NCI-H526 treated with DMSO at 0.1 percent for 48 hours (cell line): ENCODE results near the gene KIF6.
A peak's percentile ranks its signal among the peaks of the same experiment; 100 is the strongest.

Experiments used
- DNase-seq: peaks from one replicate; lab custom pipeline; 2025; lab: John Stamatoyannopoulos, UW

KIF6 gene

GRCh38 chr6:39657355-39658135 is 67.7 kb downstream of the KIF6 start:
- DNase-seq: no peak

DNA sequence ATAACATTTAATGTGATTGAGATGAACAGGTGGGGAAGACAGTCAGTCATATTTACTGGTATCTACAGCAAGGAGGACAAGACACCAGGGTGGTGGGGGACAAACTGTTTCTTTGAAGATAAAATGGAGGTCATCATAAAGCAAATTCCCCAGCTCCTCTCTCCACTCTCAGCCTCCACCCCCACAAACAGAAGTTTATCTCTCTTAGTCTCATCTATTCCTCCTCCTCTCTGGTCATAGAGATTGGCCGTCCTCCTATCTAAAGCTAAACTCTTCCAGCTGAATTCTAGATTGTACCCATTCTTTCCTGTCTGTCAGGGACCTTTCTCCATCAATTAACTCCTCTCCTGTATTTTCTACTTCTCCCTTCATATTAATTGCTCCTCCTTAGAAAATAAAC is 71.1 kb downstream of the KIF6 start:
- DNase-seq: no peak

GRCh38 chr6:39653612-39654011 is 71.6 kb downstream of the KIF6 start:
- DNase-seq: no peak

- no peak for DNase-seq
Observed at GRCh38 chr6:39649996-39650395, 75.2 kb downstream of the KIF6 start.

DNA sequence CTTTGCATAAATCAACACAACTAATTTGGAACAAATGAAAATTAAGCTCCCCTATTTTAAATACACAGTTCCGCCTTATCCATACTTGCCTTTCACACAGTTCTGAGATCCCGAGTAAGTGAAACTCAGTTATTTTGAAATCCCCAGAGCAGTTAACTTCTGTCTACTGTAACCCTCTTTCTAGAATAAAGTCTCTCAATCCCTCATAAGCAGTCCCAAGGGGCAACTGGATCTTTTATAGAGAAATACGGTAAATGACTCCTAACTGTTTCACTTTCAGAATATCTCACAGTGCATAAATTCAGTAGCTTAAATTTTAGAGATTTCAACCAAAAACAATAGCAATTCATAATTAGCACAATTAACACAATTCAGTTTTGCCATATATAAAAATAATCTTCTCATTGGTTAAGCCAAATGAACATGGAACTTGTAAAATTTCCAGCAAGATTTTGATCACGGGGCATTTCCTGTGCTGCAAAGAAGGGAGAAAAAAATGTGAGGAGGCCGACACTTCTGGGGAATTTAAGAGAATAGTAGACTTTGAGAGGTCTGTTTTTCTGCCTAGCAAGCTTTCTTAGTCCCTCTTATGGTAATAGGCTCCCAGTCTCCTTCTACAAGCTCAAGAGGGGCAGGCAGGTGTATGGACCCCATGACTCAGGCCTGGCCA is 78.3 kb downstream of the KIF6 start:
- DNase-seq: no peak

- no peak for DNase-seq
Observed at GRCh38 chr6:39642270-39642669, 82.9 kb downstream of the KIF6 start.

- DNase-seq: no peak
Observed at GRCh38 chr6:39638126-39638822, 86.9 kb downstream of the KIF6 start.

DNA sequence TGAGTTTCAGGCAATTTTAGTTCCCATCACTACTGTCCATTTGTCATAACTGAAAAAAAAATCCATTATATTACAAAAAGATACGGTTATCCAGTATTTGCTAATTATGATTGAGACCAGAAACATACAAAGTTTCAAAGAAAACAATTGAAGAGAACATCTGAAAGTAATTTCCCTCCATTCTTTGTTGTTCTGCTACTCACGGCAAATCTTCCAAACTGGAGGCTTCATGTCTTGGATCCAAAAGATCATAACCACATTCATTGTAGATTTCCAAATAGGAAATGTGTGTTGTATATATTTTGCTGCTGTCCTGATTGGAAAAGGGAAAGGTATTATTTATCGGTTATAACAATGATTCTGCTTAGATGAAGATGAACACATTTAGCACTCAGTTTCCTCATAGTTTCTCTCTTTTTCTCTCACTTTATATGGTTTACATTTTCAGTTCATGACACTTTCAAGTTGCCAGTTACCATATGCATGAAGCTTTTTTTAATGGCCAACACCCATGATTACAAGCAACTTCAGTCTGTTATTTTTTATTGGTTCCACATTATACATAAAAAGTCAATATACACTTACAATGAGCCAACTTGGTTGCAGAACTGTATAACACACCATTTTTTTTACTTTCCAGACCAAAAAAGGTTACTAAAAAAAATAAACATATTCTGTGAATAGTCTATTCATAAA is 90.4 kb downstream of the KIF6 start:
- DNase-seq: no peak

- no peak for DNase-seq
Observed at GRCh38 chr6:39625209-39625608, 100.0 kb downstream of the KIF6 start.

GRCh38 chr6:39623750-39624149 is 101.5 kb downstream of the KIF6 start:
- no peak for DNase-seq

DNA sequence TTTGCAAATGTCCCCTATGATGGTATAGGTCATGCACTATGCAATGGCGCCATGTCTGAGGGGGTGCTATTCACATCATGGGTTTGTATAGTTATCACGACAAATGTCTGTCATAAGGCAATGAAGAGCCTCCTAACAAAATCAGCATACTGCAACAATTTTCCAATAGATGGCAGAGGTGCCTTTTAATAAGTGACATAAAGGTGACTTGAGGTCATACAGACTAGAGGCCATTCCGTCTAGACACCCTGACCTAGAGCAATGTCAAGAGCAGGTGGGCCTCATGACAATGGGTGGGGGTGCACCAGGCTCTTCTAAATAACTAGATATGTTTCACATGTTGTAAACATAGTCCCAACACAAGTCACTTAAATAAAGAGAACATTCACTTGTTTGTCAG is 107.7 kb downstream of the KIF6 start:
- DNase-seq: no peak

GRCh38 chr6:39617026-39617425 is 108.2 kb downstream of the KIF6 start:
- no peak for DNase-seq

DNA sequence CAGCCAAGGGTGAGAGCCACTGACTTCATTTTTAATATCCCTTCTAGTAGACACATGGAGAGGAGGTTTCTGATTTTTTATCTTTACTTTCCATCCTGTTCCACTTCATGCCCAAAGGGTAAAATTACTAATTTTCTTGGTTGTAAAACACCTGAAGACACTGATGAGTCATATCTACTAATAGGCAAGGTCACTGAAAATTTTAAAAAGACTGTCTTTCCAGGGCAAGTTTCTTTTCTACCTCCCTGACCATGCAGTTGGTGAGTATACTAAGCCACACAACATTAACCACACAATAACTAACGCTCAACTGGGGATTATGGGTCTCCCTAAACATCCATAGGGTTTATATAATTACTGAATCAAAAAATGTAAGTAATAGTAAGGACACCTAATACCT is 109.6 kb downstream of the KIF6 start:
- DNase-seq: no peak

DNA sequence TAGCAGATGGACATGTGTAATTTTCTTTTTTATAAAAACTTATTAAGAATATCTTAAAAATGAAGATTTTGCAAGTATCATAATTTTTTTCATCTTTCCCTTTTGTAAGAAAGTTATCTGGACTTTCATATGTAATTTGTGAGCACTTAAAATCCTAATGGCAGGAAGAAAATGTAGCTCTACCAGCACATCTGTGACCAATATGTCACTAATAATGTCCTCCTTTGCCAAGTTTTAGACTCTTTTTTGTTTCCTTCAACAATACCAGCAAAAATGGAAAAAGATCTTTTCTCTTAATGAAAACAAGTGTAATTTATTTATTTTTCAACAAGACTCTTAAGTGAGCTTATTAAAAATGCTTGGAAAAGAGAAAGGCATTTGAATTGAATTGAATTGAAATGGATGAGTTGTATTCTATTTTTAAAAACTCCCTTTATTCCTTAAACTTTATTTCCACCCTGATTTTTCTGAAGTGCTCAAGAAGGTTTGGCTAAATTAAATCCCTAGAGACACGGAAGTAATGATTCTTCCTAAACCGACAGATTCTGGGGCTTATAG is 110.7 kb downstream of the KIF6 start:
- no peak for DNase-seq

- no peak for DNase-seq
Observed at GRCh38 chr6:39610221-39610620, 115.0 kb downstream of the KIF6 start.

- no peak for DNase-seq
Observed at GRCh38 chr6:39608652-39609345, 116.4 kb downstream of the KIF6 start.

DNA sequence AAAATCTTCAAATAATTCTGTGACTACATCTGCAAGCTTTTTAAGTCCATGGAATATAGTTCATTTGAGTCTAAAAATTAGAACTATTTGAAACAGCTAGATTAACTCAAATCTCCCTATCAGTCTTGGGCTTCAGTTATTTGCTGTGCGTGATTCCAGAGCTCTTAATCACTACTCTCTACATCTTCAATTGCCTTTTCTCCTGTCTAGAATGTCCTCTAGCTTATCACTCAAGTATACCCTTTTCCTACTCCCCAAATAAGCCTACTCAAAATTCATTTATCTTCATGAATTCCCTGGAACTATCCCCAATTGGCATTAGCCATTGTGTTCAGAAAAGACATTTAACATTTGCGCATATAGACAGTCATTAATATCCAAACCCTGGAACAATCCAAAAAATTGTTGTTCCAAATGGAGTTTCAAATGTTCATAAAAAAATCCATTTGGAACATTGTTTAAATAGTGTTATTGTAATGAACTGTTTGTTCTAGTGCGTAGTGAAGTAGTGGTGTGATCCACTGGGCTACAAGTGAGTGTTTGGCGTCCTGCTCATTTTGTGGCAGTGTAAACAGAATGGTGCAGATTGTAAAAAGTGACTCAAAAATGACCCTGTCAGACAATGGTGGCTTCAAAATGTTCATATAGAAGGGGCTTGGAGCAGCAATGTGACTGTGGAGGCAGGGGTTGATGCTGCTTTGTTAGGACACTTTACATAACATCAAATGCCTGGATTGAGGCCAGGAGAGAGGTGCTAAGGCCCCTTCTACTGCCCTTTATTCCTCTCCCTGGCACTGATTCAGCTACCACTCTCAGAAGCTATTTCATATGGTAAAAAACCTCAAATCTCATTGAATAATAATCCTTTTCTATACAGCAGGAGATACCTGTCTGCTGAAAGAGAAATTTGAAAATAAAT is 122.3 kb downstream of the KIF6 start:
- no peak for DNase-seq

DNA sequence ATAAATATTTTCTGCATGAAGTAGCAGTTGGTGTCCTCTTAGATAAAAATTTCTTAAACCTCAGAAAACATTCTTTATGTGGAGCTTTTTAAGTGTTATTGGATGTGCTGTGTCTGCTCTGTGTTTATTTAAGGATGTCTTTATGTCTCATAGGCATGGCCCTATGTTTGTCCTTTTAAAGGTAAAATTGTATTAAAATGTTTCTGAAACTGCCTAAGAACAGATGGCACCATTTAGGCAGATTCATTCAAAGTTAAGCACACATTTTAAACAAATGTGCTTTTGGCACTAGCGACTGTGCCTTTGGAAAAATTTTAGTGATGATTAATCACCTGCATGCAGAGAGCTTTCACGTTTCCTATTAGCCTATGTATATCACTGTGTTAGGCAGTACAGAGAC is 125.2 kb downstream of the KIF6 start:
- peak; percentile 12 for DNase-seq

DNA sequence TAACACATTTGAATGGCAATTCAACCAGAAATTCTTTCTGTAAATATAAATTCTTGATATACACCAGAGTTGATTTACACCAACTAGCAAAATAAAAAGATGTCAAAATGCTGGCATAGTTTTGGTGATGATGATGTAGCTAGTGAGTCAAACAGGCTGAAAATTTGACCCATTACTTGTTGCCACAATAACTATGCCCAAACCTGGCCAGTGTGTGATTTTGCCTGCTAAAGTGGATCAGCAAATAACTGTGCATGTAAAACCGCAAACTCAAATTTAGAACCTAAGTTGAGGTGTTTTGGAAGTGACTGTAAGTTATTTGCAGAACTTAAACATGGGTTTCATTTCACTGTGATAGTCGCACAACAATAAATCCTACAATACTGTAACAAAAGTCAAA is 125.9 kb downstream of the KIF6 start:
- no peak for DNase-seq

DNA sequence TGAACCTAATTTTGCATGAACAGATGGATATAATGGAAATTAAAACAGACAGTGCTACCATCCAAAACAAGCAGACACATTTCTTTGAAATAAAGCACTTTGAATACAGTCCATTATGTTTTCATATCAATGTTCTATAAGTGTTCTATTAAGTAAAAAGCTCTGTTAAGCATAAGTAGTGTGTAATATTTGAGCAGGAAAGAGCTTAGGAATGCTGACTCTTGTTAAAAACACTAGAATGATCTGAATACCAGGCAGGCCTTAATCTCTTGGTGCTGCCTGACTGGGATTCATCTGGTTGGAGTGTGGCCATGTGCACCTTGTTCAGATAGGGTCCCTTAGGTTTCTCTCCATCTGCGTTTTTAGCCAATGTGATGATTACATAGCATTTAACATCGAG is 130.9 kb downstream of the KIF6 start:
- no peak for DNase-seq

- DNase-seq: no peak
Observed at GRCh38 chr6:39593646-39594045, 131.6 kb downstream of the KIF6 start.
